DMS114 treated with DMSO at 0.1 percent for 48 hours (cell line): ENCODE data around the gene ENGASE.

Experiments used
- DNase-seq: peaks from one replicate; lab custom pipeline; 2025; ENCODE audit not compliant: unreplicated experiment; lab: John Stamatoyannopoulos, UW

The ENGASE gene

GRCh38 chr17:79039171-79039570 lies 35.5 kb upstream of the ENGASE start:
- no peak for DNase-seq

- no peak for DNase-seq
These were observed 34.7 kb upstream of the ENGASE start for GRCh38 chr17:79039886-79040285.

DNA sequence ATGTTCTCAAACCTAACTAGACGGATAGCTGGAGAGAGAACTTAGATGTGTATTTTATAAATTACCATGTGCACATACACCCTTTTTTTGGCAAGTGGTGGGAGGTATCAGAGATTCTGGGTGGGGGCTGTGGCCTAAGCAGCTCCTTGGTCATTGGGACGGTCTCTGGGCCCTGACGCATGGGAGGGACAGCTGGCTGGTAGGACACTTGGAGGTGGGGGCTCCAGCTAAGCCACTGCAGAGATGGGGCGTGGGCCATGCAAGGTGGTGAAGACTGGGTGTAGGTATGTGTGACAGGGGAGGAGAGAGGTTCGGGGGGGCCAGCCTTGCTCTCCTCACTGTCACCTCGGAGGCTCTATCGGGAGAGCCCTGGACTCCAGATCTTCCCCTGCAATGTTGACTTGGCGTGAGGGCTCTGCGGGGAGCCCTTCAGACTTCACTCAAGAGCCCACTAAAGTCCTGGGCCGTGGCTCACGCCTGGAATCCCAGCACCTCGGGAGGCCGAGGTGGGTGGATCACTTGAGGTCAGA lies 33.5 kb upstream of the ENGASE start:
- no peak for DNase-seq

GRCh38 chr17:79041723-79042420 lies 32.8 kb upstream of the ENGASE start:
- no peak for DNase-seq

DNA sequence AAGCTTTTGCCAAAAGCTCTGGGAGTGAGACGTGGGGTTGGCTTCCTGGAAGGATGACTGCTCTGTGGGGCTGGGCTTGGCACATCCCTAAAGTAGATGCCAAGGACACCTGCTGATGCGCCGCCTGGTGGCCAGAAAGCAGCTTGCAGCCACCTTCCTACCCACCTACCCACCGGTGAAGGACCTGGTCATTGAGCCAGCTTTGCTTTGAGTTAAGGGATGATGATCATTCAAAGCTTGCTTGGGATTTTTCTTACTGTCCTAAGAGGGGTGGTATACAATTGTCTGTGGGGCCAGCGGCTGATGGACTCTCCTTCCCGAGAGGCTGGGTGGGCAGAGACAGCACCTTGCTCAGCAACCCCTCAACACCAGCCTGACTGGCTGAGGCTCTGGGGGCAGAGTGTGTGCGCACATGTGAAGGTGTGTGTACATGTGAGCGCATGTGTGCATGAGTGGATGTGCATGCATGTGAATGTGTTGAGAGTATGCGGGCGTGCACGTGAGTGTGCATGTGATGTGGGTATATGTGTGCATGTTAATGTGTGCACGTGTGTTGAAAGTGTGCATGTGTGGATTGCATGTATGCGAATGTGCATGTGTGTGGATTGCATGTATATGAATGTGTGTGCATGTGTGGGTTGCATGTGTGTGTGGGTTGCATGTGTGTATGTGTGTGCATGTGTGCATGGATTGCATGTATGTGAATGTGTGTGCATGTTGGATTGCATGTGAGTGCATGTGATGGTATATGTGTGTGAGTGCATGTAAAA lies 32.0 kb upstream of the ENGASE start:
- no peak for DNase-seq

DNA sequence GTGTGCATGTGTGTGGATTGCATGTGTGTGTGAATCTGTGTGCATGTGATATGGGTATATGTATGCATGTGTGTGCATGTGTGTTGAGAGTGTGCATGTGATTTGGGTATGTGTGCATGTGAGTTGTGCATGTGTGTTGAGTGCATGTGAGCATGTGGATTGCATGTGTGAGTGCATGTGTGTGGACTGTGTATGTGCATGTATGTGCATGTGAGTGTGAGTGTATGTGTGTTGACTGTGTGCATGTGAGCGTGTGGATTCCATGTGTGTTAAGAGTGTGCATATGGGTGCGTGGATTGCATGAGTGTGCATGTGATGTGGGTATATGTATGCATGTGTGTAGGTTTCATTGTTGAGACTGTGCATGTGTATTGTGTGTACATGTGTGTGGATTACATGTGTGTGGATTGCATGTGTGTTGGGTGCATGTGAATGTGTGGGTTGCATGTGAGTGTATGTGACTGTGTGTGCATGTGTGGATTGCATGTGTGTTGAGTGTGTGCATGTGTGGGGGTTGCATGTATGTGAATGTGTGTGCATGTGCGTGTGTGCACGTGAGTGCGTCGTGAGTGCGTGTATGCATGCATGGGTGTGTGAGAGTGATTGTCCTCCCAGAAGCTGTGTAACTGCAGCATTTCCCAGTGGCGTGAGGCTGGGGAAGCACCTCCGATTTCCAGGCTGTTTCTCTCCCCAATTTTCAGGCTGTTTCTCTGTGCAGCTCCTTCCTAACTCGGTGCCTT lies 31.3 kb upstream of the ENGASE start:
- no peak for DNase-seq

- DNase-seq = no peak
These were observed 30.7 kb upstream of the ENGASE start for GRCh38 chr17:79043931-79044320.

DNA sequence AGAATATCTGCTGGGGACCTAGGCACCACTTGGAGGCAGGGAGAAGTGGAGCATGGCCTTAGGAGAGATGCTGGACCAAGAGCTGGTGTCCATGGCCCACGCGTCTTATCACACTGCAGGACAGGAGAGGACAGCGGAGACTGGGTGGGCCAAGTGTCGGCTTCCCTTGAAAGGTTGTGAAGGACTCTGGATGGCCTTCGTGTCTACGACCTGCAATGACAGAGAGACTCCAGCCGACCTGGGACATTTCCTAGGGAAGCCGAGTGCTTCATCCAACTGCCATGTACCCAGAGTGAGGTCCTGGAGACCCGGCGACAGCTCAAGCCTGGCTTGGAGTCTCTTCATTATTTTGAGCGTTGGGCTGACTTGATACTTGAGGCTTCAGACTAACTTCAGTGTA lies 30.2 kb upstream of the ENGASE start:
- DNase-seq = no peak

- no peak for DNase-seq
These were observed 29.5 kb upstream of the ENGASE start for GRCh38 chr17:79045001-79045729.

DNA sequence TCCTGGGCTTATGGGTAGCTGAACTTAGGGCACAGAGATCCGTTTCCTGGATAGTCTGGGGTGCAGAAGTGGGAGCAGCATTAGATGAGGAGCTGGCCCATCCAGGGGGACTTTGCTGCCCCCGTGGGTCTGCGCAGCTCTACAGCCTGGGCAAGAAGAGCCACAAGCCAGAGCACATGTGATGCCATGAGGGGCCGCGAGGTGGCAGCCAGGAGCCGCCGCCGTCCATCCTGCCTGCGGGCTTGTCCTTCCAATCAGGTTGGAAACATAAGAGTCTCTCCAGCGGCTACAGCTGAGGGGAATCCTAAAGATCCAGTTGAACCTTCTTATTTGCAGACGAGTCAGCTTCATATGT lies 28.8 kb upstream of the ENGASE start:
- DNase-seq = peak; percentile 36

GRCh38 chr17:79046197-79046915 lies 28.3 kb upstream of the ENGASE start:
- no peak for DNase-seq

DNA sequence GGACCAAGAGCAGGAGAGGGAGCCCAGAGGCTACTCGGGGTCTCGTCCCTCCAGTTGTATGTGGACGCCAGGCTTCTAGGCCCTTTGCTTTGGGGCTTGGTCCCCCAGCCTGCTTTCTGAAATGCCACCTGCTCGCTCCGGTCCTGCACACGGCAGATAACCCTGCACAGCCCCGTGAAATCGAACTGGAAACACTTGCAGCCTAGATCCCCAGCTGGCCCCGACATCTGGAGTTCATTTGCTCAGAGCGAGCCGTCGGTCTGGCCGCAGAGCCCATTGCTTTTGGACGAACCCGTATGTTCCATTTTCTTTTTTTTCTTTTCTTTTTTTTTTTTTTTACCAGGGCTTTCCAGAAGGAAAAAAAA lies 27.7 kb upstream of the ENGASE start:
- no peak for DNase-seq

GRCh38 chr17:79047291-79047920 lies 27.2 kb upstream of the ENGASE start:
- no peak for DNase-seq

- DNase-seq = no peak
These were observed 26.4 kb upstream of the ENGASE start for GRCh38 chr17:79047923-79048825.

- no peak for DNase-seq
These were observed 25.5 kb upstream of the ENGASE start for GRCh38 chr17:79048826-79049755.

- DNase-seq = no peak
These were observed 24.8 kb upstream of the ENGASE start for GRCh38 chr17:79049821-79050220.

- no peak for DNase-seq
These were observed 24.1 kb upstream of the ENGASE start for GRCh38 chr17:79050551-79050950.

DNA sequence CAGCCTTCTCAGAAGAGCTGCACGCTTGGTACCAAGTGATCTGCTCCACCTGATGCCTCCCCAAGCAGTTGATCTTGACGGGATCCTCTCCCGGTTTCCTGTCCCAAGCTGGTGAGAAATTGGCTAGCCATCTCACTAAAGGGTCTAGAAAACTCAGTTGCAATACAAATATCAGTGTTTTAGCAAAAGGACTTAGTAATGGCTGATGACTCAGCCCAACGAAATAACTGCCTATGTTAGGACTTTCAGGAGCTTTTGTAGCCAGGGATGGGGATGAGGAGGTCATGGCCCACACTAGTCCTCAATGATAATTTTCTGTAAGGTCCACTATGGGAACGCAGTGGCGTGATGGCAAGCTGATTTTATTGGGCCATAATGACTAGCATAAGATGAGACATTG lies 23.3 kb upstream of the ENGASE start:
- no peak for DNase-seq
